Bone marrow (tissue), 2 donors: ENCODE measurements around the gene ZNF766.
A peak's percentile ranks its signal among the peaks of the same experiment; 100 is the strongest.
"Not testable (repeated sequence)": the region's sequence is repeated elsewhere in the genome, so short reads cannot be mapped to it uniquely, and the experiment has no call there.

ENCODE experiments used
- DNase-seq, 2 donors: peaks; one replicate each; lab custom pipeline; 2025; lab: John Stamatoyannopoulos, UW

ZNF766 gene

GRCh38 chr19:52269338-52270261, at the start of gene ZNF766:
ZNF766 (plus strand) TSS chr19:52269587; CDS start chr19:52269614, 27 bp downstream.
- DNase-seq: peak; percentile 91 to 93

GRCh38 chr19:52219611-52220010, 49.8 kb upstream of the ZNF766 start:
- no peak for DNase-seq

GRCh38 chr19:52221031-52221430, 48.4 kb upstream of the ZNF766 start:
- no peak for DNase-seq

- DNase-seq: no peak
These were observed 47.5 kb upstream of the ZNF766 start for GRCh38 chr19:52221831-52222375.

GRCh38 chr19:52224211-52224610, 45.2 kb upstream of the ZNF766 start:
- no peak for DNase-seq

- no peak for DNase-seq
These were observed 42.7 kb upstream of the ZNF766 start for GRCh38 chr19:52226652-52227051.

GRCh38 chr19:52227196-52227940, 42.0 kb upstream of the ZNF766 start:
- DNase-seq: no peak

- DNase-seq: no peak
These were observed 41.4 kb upstream of the ZNF766 start for GRCh38 chr19:52227980-52228379.

GRCh38 chr19:52229524-52229923, 39.9 kb upstream of the ZNF766 start:
- no peak for DNase-seq

GRCh38 chr19:52230685-52231084, 38.7 kb upstream of the ZNF766 start:
- no peak for DNase-seq

GRCh38 chr19:52231154-52231910, 38.1 kb upstream of the ZNF766 start:
- no peak for DNase-seq

- no peak for DNase-seq
These were observed 35.0 kb upstream of the ZNF766 start for GRCh38 chr19:52234406-52234805.

- no peak for DNase-seq
These were observed 32.2 kb upstream of the ZNF766 start for GRCh38 chr19:52237197-52237596.

GRCh38 chr19:52237771-52238400, 31.5 kb upstream of the ZNF766 start:
- peak in 1 of 2 donors; percentile 6 for DNase-seq

GRCh38 chr19:52244021-52244420, 25.4 kb upstream of the ZNF766 start:
- DNase-seq: no peak

GRCh38 chr19:52248241-52248640, 21.1 kb upstream of the ZNF766 start:
- peak; percentile 4 to 51 for DNase-seq

- DNase-seq: no peak
These were observed 11.0 kb upstream of the ZNF766 start for GRCh38 chr19:52258426-52258825.

GRCh38 chr19:52265556-52265955, 3.8 kb upstream of the ZNF766 start:
- DNase-seq: not testable (repeated sequence)

GRCh38 chr19:52270266-52270885, 989 bp downstream of the ZNF766 start:
- peak; percentile 19 to 50 for DNase-seq

GRCh38 chr19:52273301-52273700, 3.9 kb downstream of the ZNF766 start:
- DNase-seq: no peak

- DNase-seq: no peak
These were observed 4.8 kb downstream of the ZNF766 start for GRCh38 chr19:52274191-52274590.
